OCI-LY3 (cell line): ENCODE measurements around the gene HIP1R.

Experiments used
- CTCF ChIP-seq: fragments of 200-600, 300-600 bp; sonication (generic); IDR thresholded peaks from 2 replicates; pipeline ENCODE4 v1.5.1; 2014; ENCODE audit warnings: antibody characterized with exemption, low read length, low read depth
- EZH2phosphoT487 ChIP-seq: fragments of 200-600 bp; shearing (Covaris generic); IDR thresholded peaks from 2 replicates; pipeline ENCODE4 v1.6.1; 2018; ENCODE audit warnings: antibody characterized with exemption, mixed run types, low read depth

GRCh38 chr12:122846622-122847515, 11.6 kb downstream of the HIP1R start:
- TF ChIP-seq CTCF (no peak), EZH2phosphoT487 (no peak)
